Astrocyte of the cerebellum (primary cell): ENCODE data around the gene FAM161B.
"Not testable (repeated sequence)": the region's sequence is repeated elsewhere in the genome, so short reads cannot be mapped to it uniquely, and the experiment has no call there.

Experiments
- DNase-seq: peaks from one replicate; pipeline ENCODE4 v3.0.0-alpha.2; 2011; ENCODE audit warnings: low read depth
- H3K4me3 ChIP-seq: 2 replicates; pipeline ENCODE4 v1.5.1; 2011; ENCODE audit warnings: mild to moderate bottlenecking, low read depth, low read length, moderate library complexity
- in situ Hi-C: cut with HindIII; loops from 2 replicates; pipeline ENCODE4 v1.10.0; 2017; ENCODE audit warnings: low sequenced_read_pairs
- TF ChIP-seq, protein P1 (sequence below): IDR thresholded peaks from 2 replicates; pipeline ENCODE4 v1.5.1; 2012; ENCODE audit warnings: low read length, low read depth, moderate library complexity, mild to moderate bottlenecking; ENCODE audit errors: missing control alignments

FAM161B gene

GRCh38 chr14:73995977-73996378, 46.1 kb upstream of the FAM161B start:
- H3K4me3 ChIP-seq = no peak overlapping the region
- in situ Hi-C loops = no loop called here

GRCh38 chr14:73994926-73995325, 45.0 kb upstream of the FAM161B start:
- in situ Hi-C loops, H3K4me3 ChIP-seq, DNase-seq: not testable (repeated sequence)

More at GRCh38 chr14:73995977-73996378, 46.1 kb upstream of the FAM161B start:
- TF ChIP-seq, protein P1, sequence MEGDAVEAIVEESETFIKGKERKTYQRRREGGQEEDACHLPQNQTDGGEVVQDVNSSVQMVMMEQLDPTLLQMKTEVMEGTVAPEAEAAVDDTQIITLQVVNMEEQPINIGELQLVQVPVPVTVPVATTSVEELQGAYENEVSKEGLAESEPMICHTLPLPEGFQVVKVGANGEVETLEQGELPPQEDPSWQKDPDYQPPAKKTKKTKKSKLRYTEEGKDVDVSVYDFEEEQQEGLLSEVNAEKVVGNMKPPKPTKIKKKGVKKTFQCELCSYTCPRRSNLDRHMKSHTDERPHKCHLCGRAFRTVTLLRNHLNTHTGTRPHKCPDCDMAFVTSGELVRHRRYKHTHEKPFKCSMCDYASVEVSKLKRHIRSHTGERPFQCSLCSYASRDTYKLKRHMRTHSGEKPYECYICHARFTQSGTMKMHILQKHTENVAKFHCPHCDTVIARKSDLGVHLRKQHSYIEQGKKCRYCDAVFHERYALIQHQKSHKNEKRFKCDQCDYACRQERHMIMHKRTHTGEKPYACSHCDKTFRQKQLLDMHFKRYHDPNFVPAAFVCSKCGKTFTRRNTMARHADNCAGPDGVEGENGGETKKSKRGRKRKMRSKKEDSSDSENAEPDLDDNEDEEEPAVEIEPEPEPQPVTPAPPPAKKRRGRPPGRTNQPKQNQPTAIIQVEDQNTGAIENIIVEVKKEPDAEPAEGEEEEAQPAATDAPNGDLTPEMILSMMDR = no peak
- DNase-seq = no peak

DNA sequence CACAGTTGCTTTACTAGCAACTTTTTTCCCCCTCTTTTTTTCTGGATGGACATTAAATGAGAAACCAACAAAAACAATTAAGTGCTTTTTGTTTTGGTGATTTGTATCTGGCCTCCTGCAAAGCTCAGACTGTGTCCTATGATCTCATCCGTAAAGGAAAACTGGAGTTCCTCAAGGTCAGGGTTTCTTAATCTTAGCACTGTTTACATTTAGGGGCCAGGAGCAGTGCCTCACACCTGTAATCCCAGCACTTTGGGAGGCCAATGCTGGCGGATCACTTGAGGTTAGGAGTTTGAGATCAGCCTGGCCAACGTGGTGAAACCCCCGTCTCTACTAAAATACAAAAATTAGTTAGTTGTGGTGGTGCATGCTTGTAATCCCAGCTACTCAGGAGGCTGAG, 41.2 kb upstream of the FAM161B start:
- DNase-seq = no peak
- H3K4me3 ChIP-seq = no peak overlapping the region
- TF ChIP-seq, protein P1 = no peak
- in situ Hi-C loops = no loop called here

GRCh38 chr14:73988656-73989055, 38.8 kb upstream of the FAM161B start:
- in situ Hi-C loops, H3K4me3 ChIP-seq, DNase-seq: not testable (repeated sequence)

DNA sequence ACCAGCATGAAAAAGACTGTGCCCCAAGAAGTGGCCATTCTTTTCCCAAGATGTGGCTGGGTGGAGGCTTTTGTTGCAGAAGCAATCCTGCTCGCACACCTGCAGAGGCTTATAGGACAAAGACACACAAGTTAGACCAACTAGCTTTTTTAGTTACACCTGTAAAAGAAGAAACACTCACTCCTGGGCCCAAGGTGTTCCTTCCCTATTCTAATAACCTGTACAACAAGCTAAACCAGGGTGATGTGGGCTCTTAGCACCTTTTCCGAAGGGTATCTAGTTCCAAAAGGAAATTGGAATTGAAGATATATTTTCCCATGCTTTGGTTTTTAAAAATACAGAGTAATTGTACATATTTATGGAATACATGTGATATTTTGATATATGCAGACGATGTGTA, 38.2 kb upstream of the FAM161B start:
- no peak overlapping the region for H3K4me3 ChIP-seq
- DNase-seq = no peak
- TF ChIP-seq, protein P1 = no peak
- in situ Hi-C loops = no loop called here

DNA sequence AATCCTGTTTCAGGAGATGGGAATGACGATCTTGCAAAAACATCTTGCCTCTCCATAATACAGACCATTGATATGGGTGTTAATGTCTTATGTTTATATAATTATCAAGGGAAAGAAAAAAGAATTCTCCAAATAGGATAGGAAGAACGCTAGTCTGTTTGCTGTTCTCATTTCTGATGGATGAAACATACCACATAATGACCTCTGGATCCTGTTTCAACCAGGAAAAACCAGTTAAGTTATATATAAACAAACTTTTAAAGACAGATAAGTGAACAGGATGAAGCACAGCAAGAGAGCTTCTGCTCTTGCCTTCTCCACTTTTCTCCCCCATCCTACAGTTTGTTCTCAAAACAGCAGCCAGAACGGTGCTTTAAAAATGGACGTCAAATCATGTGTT, 28.0 kb upstream of the FAM161B start:
- no peak for DNase-seq
- TF ChIP-seq, protein P1 = no peak
- in situ Hi-C loops = no loop called here
- no peak overlapping the region for H3K4me3 ChIP-seq

GRCh38 chr14:73976125-73976524, 26.2 kb upstream of the FAM161B start:
- DNase-seq = no peak
- in situ Hi-C loops = no loop called here
- TF ChIP-seq, protein P1 = no peak

DNA sequence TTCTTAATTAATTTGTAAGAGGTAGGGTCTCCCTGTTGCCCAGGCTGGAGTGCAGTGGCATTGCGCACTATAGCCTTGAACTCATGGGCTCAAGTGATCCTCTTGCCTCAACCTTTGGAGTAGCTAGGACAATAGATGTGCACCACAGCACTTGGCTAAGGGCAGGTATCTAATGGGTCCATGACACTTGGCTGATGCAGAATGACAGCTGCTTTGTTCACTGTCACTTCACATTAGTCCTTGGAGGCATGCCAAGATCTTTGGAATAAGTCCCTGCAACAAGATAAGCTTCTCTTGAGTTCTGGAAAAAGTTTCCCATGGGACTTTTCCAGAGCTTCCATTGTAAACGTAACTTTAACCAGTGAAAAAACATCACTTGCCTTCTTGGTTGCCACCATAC, 23.6 kb upstream of the FAM161B start:
- DNase-seq = no peak
- H3K4me3 ChIP-seq = no peak overlapping the region
- in situ Hi-C loops = no loop called here
- TF ChIP-seq, protein P1 = no peak

More at GRCh38 chr14:73976125-73976524, 26.2 kb upstream of the FAM161B start:
- H3K4me3 ChIP-seq = no peak overlapping the region
